ENCODE measurements around the gene TEX50. TPM values are rescaled to one million over a fixed set of nuclear protein-coding genes. Genes with fewer than 3 reads are reported as not detected.
"Not testable (repeated sequence)": the region's sequence is repeated elsewhere in the genome, so short reads cannot be mapped to it uniquely, and the experiment has no call there.

TEX50 gene
- total RNA-seq, 2 donors from 2014 or later, result not detected

DNA sequence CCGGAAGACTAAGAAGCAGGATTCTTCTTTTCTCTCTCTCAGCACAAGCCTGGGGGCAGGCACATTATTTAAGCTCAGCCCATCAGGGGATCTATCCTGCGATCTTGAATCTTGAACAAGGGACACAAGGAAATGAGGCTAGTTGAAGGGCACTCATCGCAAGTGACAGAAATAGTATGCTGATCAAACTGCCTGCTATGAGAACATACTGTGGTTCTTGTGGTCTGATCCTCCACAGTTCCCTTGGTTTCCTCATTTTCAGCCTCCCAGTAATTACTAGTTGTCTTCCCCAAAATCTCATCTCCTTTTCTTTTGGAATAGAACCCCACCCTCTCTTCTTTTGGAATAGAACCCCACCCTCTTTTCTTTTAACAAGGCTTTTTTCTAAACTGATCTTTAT, 28.0 kb downstream of the TEX50 start:
- DNase-seq (ENCODE audit: low spot score), result no peak
- H3K36me3 ChIP-seq, result no peaks in the 10 kb centered on the region
- ATAC-seq (ENCODE audit: insufficient number of reproducible peaks, low FRiP score, low read depth), result no peak
- no peaks in the 10 kb centered on the region for H3K9me3 ChIP-seq
- H3K27ac ChIP-seq, result no peak overlapping the region
- TF ChIP-seq, protein P1, sequence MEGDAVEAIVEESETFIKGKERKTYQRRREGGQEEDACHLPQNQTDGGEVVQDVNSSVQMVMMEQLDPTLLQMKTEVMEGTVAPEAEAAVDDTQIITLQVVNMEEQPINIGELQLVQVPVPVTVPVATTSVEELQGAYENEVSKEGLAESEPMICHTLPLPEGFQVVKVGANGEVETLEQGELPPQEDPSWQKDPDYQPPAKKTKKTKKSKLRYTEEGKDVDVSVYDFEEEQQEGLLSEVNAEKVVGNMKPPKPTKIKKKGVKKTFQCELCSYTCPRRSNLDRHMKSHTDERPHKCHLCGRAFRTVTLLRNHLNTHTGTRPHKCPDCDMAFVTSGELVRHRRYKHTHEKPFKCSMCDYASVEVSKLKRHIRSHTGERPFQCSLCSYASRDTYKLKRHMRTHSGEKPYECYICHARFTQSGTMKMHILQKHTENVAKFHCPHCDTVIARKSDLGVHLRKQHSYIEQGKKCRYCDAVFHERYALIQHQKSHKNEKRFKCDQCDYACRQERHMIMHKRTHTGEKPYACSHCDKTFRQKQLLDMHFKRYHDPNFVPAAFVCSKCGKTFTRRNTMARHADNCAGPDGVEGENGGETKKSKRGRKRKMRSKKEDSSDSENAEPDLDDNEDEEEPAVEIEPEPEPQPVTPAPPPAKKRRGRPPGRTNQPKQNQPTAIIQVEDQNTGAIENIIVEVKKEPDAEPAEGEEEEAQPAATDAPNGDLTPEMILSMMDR (IDR thresholded peaks at IDR 0.05), result no peak
- H3K4me3 ChIP-seq, result no peak overlapping the region
- no peaks in the 10 kb centered on the region for H3K27me3 ChIP-seq (replicated peaks; ENCODE audit: insufficient read depth)
- H3K4me1 ChIP-seq (ENCODE audit: control insufficient read depth in 1 of 2, low read depth in 2 of 2), result no peaks in the 10 kb centered on the region

DNA sequence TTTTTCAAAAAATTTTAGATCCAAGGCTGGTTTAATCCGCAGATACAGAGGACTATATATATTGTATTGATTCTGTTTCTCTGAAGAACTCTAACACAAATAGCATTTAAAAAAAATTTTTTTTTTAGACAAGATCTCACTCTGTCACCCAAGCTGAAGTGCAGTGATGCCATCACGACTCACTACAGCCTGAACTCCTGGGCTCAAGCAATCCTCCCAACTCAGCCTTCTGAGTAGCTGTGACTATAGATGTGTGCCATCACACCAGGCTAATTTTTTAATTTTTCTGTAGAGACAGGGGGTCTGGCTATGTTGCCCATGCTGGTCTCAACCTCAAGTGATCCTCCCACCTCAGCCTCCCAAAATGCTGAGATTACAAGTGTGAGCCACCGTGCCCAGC, 31.5 kb downstream of the TEX50 start:
- TF ChIP-seq, protein P1 (IDR thresholded peaks at IDR 0.05), result no peak

DNA sequence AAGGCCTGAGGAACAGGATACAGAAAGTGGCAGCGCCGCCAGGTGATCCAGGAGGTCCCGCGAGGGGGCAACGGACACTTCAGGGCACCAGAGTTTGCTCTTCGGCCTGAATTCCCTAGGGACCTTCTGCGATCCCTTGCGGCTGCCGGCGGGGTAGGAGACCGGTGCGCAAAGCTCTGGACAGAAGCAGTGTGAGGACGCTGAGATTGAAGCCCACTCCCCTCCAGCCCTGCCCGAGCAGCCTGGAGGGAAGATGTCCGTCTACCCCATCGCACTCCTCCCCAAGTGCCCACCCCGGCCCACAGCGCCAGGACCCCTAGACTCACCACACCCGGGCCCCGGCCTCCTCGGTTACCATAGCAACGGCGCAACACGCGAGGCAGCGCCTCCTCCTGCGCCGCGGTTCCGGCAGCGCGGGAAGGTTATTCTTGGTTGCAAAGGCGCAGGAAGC, 34.4 kb downstream of the TEX50 start, which contains the start of gene ANKRD45:
Gene ANKRD45 (minus strand): TSS at position 361 of the 451 bp plus-strand sequence. CDS start 10,433 bp downstream, outside the sequence.
- H3K27me3 ChIP-seq (replicated peaks; ENCODE audit: insufficient read depth), result no peaks in the 10 kb centered on the region
- ATAC-seq (ENCODE audit: insufficient number of reproducible peaks, low FRiP score, low read depth) (no peak), DNase-seq (ENCODE audit: low spot score) (no peak)
- no peaks in the 10 kb centered on the region for H3K36me3 ChIP-seq
- H3K4me1 ChIP-seq (ENCODE audit: control insufficient read depth in 1 of 2, low read depth in 2 of 2), result no peaks in the 10 kb centered on the region
- no peak within 1 kb of the TSS for H3K27ac ChIP-seq
- TF ChIP-seq, protein P1 (IDR thresholded peaks at IDR 0.05), result no peak
- no peaks in the 10 kb centered on the region for H3K9me3 ChIP-seq
- H3K4me3 ChIP-seq, result peak within 1 kb of the TSS; percentile 50

More for the DNA sequence above, 31.5 kb downstream of the TEX50 start:
- no peak overlapping the region for H3K4me3 ChIP-seq
- no peak overlapping the region for H3K27ac ChIP-seq
- DNase-seq (ENCODE audit: low spot score), result no peak
- no peaks in the 10 kb centered on the region for H3K36me3 ChIP-seq
- H3K9me3 ChIP-seq, result no peaks in the 10 kb centered on the region
- H3K4me1 ChIP-seq (ENCODE audit: control insufficient read depth in 1 of 2, low read depth in 2 of 2), result no peaks in the 10 kb centered on the region
- no peaks in the 10 kb centered on the region for H3K27me3 ChIP-seq (replicated peaks; ENCODE audit: insufficient read depth)
- no peak for ATAC-seq (ENCODE audit: insufficient number of reproducible peaks, low FRiP score, low read depth)

DNA sequence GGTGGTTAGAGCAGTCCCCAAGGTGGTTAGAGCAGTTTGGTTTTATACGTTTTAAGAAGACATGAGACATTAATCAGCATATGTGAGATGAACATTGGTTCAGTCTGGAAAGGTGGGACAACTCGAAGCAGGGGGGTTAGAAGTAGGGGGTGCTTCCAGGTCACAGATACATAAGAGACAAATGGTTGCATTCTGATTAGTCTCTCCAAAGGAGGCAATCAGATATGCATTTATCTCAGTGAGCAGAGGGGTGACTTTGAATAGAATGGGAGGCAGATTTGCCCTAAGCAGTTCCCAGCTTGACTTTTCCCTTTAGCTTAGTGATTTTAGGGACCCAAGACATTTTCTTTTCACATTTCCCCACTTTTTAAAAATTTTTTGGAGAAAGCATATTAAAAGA, 39.4 kb downstream of the TEX50 start:
- not testable (repeated sequence) for H3K9me3 ChIP-seq; H3K4me1 ChIP-seq (ENCODE audit: control insufficient read depth in 1 of 2, low read depth in 2 of 2); H3K4me3 ChIP-seq; H3K27ac ChIP-seq; H3K36me3 ChIP-seq; H3K27me3 ChIP-seq (replicated peaks; ENCODE audit: insufficient read depth); DNase-seq (ENCODE audit: low spot score); ATAC-seq (ENCODE audit: insufficient number of reproducible peaks, low FRiP score, low read depth)

DNA sequence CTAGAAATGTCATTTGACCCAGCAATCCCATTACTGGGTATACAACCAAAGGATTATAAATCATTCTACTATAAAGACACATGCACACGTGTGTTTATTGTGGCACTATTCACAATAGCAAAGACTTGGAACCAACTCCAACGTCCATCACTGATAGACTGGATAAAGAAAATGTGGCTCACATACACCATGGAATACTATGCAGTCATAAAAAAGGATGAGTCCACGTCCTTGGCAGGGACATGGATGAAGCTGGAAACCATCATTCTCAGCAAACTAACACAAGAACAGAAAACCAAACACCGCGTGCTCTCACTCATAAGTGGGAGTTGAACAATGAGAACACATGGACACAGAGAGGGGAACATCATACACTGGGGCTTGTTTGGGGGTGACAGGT, 45.0 kb downstream of the TEX50 start:
- H3K4me1 ChIP-seq (ENCODE audit: control insufficient read depth in 1 of 2, low read depth in 2 of 2); H3K9me3 ChIP-seq; H3K27me3 ChIP-seq (replicated peaks; ENCODE audit: insufficient read depth); ATAC-seq (ENCODE audit: insufficient number of reproducible peaks, low FRiP score, low read depth); H3K36me3 ChIP-seq; H3K4me3 ChIP-seq; H3K27ac ChIP-seq; DNase-seq (ENCODE audit: low spot score): not testable (repeated sequence)

DNA sequence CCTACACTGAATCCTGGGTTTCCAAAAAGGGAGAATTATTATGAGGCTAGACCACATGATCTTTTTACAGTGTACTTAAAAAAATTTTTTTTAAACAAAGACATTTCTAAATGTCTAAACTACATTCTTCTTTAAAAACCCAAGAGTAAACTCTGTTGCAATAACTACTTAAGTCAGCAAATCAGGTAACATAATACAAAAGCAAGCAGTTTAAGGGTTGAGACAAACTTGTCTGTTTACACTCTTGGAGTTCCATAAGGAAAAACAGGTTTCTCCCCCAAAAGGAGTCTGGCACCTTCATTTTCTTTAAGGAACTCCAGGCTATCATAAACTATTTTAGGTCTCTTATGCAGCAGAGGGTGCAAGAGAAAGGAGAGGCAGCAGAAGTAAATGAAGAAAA, 47.0 kb downstream of the TEX50 start:
- DNase-seq (ENCODE audit: low spot score) (no peak), ATAC-seq (ENCODE audit: insufficient number of reproducible peaks, low FRiP score, low read depth) (no peak)
- Histone ChIP-seq H3K4me1 (ENCODE audit: control insufficient read depth in 1 of 2, low read depth in 2 of 2) (no peaks in the 10 kb centered on the region), H3K9me3 (no peaks in the 10 kb centered on the region), H3K27ac (no peak overlapping the region), H3K36me3 (no peaks in the 10 kb centered on the region), H3K4me3 (no peak overlapping the region), H3K27me3 (replicated peaks; ENCODE audit: insufficient read depth) (no peaks in the 10 kb centered on the region)
- TF ChIP-seq, protein P1 (IDR thresholded peaks at IDR 0.05), result no peak

DNA sequence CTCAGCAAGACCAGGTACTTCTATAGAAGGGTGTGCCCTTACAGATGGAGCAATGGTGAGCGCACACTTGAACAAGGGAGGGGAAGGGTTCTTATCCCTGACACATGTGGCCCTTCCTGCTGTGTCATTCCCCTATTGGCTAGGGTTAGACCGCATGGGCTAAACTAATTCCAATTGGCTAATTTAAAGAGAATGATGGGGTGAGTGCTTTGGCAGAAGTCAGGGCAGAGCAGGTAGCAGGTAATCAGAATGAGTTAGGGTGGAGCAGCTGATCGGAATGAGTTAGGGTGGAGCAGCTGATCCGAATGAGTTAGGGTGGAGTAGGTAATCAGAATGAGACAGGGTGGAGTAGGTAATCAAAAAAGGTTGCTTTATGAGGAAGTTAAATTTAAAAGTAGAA, 48.7 kb downstream of the TEX50 start:
- DNase-seq (ENCODE audit: low spot score); H3K4me3 ChIP-seq; H3K9me3 ChIP-seq; H3K4me1 ChIP-seq (ENCODE audit: control insufficient read depth in 1 of 2, low read depth in 2 of 2); H3K27me3 ChIP-seq (replicated peaks; ENCODE audit: insufficient read depth); H3K36me3 ChIP-seq; H3K27ac ChIP-seq; ATAC-seq (ENCODE audit: insufficient number of reproducible peaks, low FRiP score, low read depth): not testable (repeated sequence)

DNA sequence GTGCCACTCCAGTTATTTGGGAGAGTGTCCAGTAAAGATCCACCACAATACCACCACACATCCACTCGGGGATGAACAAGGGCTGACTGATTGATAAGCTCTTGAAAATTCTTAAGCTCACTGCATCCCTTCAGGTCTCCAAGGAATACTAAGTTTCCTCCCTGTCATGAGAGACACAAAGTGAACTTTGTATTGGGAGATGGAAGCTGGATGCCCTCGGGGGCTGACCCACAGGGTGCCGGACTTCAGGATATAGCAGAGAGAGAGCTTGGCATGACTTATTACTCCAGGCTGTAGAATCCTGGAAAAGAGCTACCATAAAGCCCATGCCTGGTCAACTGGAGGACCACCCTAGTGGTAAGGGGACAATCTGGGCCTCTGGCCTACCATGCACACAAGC, 50.0 kb downstream of the TEX50 start:
- not testable (repeated sequence) for ATAC-seq (ENCODE audit: insufficient number of reproducible peaks, low FRiP score, low read depth); H3K9me3 ChIP-seq; H3K36me3 ChIP-seq; H3K4me1 ChIP-seq (ENCODE audit: control insufficient read depth in 1 of 2, low read depth in 2 of 2); DNase-seq (ENCODE audit: low spot score); H3K27me3 ChIP-seq (replicated peaks; ENCODE audit: insufficient read depth); H3K27ac ChIP-seq; H3K4me3 ChIP-seq

Data from thoracic aorta (tissue), 2 donors.